Cortex of kidney (tissue), 1 donor: ENCODE measurements around the gene FBXW4.
A peak's percentile ranks its signal among the peaks of the same experiment; 100 is the strongest.
"Not testable (repeated sequence)": the region's sequence is repeated elsewhere in the genome, so short reads cannot be mapped to it uniquely, and the experiment has no call there.

Source experiments
- DNase-seq: peaks from one replicate; lab custom pipeline; 2025; lab: John Stamatoyannopoulos, UW

Gene FBXW4

GRCh38 chr10:101617102-101617823 is 77.7 kb downstream of the FBXW4 start:
- no peak for DNase-seq

GRCh38 chr10:101616415-101617101 is 78.4 kb downstream of the FBXW4 start:
- DNase-seq, result no peak

- DNase-seq, result no peak
Measured at GRCh38 chr10:101615525-101616116, 79.3 kb downstream of the FBXW4 start.

DNA sequence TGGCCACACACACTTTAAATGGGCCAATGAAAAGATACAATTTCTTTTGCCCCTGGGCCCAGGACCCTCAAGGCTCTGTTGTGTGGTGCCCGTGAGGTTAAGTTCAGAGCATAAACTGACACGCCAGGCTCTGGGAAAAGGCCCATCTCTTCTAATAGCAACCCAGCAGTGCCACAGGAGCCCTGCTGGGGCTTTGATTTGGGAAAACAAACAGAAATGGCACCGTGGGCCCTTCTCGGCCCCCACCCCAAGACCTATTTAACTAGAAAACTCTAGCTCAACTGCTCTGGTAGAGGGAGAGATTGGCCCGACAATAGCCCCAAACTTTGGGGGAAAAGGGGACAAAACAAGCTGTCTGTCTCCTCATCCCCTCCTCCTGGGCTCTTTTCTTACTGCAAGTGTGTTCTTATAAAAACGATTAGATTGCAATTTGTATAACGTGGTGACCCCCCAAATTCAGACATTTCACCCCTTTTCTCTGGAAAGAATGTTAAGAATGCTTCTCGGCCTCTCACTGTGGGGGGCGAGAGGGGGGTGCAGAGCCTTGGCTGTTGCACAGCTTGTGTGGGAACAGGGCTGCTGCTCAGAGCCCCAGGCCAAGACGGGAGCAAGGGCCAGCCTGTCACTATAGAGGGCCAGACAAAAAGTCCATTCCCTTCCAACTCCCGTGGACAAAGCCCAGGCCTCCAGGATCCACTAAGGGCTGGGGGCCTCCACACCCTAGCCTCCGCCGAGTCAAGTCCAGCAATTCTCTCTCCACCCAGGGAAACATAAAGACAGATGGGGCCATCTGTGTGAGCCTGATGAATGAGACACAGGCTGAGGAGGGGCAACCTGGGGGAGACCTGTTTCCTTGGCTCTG is 80.1 kb downstream of the FBXW4 start:
- no peak for DNase-seq

DNA sequence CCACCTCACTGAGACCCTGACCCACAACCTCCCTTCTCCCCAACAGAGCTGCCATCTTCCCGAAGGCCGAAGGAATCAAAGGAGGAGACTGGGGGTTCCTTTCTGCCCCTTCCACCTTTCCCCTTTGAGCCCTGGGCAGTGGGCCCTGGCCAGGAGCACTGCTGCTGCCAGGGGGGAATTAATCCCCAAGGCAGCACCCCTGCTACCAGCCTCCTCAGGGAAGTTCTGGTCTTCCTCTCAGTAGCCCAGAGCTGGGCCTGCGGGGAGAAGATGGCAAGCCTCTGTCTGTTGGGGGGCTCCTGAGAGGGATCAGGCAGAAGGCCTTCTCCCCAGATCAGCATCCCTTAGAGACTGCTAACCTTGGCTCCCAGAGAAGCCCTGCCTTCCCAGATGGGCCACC is 81.3 kb downstream of the FBXW4 start:
- DNase-seq, result no peak

- no peak for DNase-seq
Measured at GRCh38 chr10:101612872-101613271, 82.1 kb downstream of the FBXW4 start.

DNA sequence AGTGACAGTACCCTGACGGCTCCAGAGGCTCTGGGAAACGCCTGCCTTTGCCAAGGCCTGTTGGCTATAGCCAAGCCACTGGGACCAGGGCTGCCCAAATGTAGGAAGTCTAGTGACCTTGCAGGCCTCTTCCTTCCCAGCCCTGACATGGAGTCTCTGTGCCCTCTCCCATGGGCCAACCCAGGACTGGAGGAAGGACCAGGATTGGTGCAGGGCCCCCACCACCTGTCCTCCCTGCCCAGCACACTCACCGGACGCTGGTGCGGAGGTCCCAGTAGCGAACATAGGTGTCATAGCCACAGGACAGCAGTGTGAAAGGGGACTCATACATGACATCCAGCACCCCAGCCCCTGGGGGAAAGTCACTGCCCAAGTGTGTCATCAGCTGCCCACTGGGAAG is 82.9 kb downstream of the FBXW4 start:
- no peak for DNase-seq

DNA sequence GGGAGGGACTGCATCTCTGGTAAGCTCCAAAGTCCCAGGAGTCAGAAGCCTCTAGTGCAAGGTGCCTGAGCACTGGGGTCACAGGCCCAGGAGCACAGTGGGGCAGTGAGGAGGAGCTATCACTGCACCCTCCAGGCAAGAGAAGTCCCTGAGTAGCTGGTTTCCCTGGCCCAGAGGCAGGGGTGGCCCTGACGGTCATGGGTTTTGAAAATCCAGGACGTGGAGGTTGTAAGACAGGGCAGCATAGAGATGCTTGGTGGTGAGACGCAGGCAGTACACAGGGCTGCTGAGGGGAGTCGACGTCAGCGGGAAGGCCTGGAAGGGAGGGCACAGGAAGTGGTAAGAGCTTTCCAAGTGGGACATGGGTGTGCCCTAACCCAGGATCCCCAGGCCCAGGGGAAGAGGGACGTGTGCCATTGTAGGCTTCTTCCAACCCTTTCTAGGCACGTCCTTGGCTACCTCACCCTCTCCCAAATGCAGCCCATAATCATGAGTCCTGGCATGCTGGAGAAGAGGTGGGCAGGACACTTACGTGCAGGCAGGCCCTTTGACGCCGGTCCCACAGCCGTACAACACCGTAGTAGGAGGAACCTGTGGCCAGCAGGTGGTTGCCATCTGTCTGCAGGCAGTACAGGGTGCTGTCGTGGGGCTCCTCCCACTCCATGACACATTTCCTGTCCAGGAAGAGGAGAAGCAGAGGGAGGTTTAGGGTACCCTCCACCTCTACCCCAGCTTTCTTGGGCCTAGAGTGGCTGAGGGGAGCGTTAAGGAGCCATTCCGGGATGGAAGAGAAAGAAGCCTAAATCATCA is 83.7 kb downstream of the FBXW4 start:
- no peak for DNase-seq

DNA sequence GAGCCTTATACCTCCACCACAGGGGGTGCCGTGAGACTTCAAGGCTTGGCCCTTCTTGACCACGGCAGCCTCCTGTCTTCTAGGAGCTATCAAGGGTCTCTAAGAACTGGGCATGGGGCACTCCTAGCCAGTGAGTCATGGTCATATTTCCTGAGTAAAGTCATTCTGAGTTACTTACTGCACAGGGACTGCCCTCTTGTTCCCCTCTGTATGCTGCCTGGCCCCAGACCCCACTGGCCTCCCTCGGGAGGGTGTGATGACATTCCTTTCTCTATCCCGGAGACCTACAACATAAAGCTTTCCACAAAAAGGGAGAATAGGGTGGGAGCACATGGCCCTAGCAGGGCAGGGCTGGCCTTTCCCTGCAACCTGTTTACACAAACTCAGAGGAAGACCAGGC is 85.5 kb downstream of the FBXW4 start:
- no peak for DNase-seq

GRCh38 chr10:101607124-101607523 is 87.8 kb downstream of the FBXW4 start:
- no peak for DNase-seq

- no peak for DNase-seq
Measured at GRCh38 chr10:101602761-101603398, 92.1 kb downstream of the FBXW4 start.

DNA sequence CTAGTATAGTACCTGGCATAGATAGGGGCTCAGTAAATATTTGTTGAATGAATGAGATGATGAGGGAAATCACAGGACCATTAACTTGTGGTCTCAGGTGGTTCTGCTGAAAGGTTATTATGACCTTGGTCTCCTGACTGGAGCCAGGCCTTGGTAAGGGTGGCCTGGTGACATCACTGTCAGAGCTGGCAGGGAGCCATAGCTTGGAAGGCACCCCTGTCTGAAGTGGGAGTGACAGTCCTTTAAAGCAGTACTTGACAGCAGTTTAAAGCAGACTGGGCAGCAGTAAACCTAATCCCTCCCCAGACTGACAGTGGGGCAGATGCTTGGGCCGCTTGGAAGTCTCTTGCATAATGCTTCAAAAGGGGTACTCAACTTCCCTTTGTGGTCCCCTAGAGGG is 93.4 kb downstream of the FBXW4 start:
- no peak for DNase-seq

DNA sequence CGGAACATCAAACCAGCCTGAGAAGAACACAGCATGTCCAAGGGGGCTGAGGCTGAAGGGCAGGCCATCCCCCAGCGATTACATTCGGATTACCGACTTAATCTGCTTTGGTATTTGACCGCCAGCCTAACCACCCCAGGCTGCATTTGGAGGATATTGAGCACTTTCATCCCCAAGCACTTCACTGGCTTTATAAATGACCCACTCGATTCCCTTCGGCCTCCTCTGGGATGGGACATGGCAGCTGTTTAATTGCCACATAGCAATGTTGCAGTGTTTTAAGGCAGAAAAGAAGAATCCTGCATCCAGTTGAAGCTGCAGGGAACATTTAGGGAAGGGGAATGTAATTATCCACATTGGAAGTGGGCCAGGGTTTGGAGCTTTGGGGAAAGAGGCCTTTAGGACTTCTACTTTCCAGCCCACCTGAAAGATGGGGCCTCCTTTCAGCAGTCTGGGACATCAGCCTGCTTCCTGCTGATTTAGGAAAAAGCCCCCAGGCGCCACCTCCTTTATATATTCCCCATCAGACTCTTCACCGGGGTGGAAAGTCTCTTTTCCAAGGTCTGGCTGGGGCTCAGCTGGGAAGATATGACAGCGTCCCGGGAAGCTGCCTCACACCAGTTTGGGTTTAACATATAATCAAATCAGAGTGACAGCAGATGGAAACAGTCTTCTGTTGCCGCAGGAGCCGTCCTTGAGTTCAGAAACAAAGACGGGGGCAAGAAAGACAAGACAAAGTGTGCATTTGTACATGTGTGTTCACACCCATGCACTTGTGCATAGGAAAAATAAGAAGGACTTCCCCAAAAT is 97.7 kb downstream of the FBXW4 start:
- DNase-seq, result no peak

DNA sequence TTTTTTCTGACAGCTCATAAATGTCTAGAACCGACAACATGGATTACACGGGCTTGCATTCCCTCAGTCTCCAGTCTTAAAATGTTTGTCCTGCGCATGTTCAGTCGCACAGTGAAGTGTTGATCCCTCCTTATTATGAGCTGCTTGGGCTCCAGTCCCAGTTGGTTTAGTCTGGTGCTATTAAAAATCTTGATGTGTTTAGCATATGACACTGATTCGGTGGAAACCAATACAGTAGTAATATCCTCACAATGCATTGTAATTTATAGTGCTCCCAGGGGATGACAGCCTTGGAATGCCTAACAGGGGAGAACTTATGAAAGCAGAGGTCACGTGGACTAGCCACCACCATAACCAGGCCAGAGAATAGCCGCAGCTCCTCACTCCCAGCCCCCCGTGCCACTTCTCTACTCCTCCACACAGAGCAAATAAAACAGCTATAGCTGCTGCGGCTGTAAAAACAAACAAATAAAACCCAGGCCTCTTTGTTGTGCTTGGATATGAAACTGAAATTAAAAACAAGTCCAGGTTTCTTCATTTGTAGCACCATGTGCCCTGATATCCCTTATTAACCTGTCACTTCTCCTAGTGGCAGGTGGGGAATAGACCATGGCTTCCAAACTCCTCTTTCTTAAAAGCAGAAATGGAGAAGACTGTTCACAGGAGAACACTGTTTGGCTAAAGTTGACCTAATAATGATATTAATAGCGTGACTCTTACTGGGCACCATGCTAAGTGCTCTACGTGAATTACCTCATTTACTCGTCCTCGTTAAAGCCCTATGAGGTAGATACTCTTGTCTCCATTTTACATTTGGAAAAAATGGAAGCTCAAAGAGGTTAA is 99.2 kb downstream of the FBXW4 start:
- no peak for DNase-seq

- not testable (repeated sequence) for DNase-seq
Measured at GRCh38 chr10:101593331-101593730, 101.6 kb downstream of the FBXW4 start.

DNA sequence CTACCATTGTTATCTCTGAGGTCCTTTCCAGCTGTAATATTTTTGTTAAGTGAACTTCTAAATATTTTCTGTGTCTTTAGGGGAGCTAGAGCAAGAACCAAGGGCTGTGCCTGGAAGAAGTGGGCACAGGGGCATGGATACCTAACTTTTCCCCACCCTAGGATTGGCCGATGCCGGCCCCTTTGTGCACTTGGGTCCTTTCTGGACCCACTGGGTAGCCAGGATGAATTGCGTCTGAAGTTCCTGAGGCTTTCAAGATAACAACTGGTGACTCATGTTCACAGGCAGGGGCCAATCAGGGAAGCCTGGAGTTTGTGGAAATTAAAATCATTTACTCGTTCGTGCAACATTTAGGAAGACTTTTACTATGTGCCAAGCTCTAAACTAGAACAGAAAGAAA is 106.1 kb downstream of the FBXW4 start:
- DNase-seq, result no peak

DNA sequence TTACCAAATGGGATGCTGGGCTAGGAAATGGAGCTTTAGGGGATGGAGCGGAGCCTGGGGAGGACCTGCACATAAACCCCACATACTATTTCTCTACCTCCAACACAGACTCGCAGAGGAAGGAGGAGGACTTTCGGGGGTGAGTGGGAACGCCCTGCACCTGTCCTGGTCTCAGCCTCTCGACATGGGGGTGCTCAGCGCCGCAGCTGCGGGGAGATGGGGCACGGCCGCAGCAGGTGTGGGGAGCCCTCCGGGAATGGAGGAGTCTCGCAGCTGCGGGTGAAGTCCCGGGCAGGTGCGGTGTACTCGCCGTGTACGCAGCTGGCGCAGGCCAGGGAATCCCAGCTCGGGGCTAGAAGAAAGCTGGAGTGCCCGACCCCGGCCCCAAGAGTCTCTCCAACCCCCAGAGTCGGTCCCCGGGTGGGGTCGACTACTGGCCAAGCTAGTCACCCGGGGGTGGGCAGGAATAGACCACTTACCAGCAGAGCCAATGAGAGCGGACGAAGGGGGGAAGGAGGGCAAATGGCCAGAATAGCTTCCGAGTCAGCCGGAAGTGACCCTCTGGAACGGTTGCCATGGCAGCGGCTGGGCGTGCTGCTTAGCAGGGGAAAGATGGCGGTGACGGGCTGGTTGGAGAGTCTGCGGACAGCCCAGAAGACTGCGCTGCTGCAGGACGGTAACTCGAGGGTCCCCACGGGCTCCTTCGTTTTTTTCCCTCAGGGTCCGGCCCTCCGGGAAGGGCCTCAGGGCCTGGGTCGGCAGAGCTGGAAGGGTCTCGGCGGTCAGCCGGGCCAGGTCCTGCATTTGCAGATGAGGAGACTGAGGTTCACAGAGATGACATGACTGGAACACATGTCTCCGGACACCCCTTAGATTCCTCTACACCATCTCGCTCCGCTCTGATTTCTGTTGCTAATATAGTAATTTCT is 107.0 kb downstream of the FBXW4 start, which contains the start of the genes DPCD and POLL:
Gene DPCD, plus strand, starts transcription at position 597 of the 929 bp plus-strand sequence. Its CDS starts 16 bp downstream, at position 613.
Gene POLL, minus strand, starts transcription at position 533 of the 929 bp plus-strand sequence. CDS start 897 bp downstream, outside the sequence.
- peak; percentile 28 for DNase-seq

DNA sequence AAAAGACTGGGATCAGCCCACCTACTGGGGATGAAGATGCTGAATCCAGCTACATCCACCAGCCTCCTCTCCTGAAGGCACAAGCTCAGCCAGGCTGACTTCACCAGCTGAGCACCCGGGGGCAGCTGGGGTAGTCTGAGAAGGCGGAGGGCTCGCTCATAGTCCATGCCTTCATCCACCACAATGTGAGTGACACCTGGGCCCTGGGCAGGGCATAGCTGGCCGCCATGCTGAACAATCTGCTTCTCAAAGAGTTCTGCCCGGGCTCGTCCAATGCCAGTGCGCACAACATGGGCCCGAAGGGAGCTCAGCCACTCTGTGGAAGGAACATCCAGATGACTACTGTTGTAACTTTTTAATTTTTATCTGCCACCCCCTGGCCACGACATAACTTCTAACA is 109.1 kb downstream of the FBXW4 start:
- no peak for DNase-seq
